HEK293T (cell line): Measurements from ENCODE around the gene LHX3.

ENCODE experiments used
- CTCF ChIA-PET: fragments of 350-600 bp; formaldehyde crosslinking; extraction: SDS; loops from one replicate; lab custom pipeline; 2021; ENCODE audit warnings: antibody characterized with exemption, inconsistent platforms; lab: Yijun Ruan, JAX
- POLR2A ChIA-PET: fragments of 350-600 bp; formaldehyde crosslinking; extraction: SDS; loops from one replicate; lab custom pipeline; 2020; ENCODE audit warnings: antibody characterized with exemption, inconsistent platforms; lab: Yijun Ruan, JAX
- DNase-seq: peaks from one replicate; pipeline ENCODE4 v3.0.0; 2012; ENCODE audit warnings: mixed read lengths; ENCODE audit errors: extremely low spot score
- ARNT ChIP-seq: fragments of 450-650 bp; IDR thresholded peaks from 2 replicates; pipeline ENCODE4 v1.6.1; 2017; ENCODE audit warnings: mild to moderate bottlenecking
- BHLHE40 ChIP-seq: fragments of 450-650 bp; IDR thresholded peaks from 2 replicates; pipeline ENCODE4 v1.6.1; 2016; ENCODE audit warnings: mild to moderate bottlenecking, moderate library complexity, borderline replicate concordance
- CTBP1 ChIP-seq: fragments of 450-650 bp; IDR thresholded peaks from 2 replicates; pipeline ENCODE4 v1.6.1; 2016; ENCODE audit warnings: borderline replicate concordance
- ELF4 ChIP-seq: fragments of 450-650 bp; IDR thresholded peaks from 2 replicates; pipeline ENCODE4 v1.6.1; 2017; ENCODE audit warnings: antibody characterized with exemption
- FOXA1 ChIP-seq: fragments of 450-650 bp; IDR thresholded peaks from 2 replicates; pipeline ENCODE4 v1.6.1; 2016; ENCODE audit warnings: mild to moderate bottlenecking
- FOXK2 ChIP-seq: fragments of 450-650 bp; IDR thresholded peaks from 2 replicates; pipeline ENCODE4 v1.6.1; 2016; ENCODE audit warnings: mild to moderate bottlenecking
- FOXM1 ChIP-seq: fragments of 450-650 bp; IDR thresholded peaks from 2 replicates; pipeline ENCODE4 v1.6.1; 2017; ENCODE audit warnings: mild to moderate bottlenecking, borderline replicate concordance
- HDGF ChIP-seq: fragments of 450-650 bp; IDR thresholded peaks from 2 replicates; pipeline ENCODE4 v1.6.1; 2017; ENCODE audit warnings: antibody characterized with exemption, borderline replicate concordance
- L3MBTL2 ChIP-seq: fragments of 450-650 bp; conservative IDR thresholded peaks from 2 replicates; pipeline ENCODE4 v1.6.1; 2016; ENCODE audit warnings: mild to moderate bottlenecking
- LEF1 ChIP-seq: fragments of 450-650 bp; IDR thresholded peaks from 2 replicates; pipeline ENCODE4 v1.6.1; 2017; ENCODE audit warnings: mild to moderate bottlenecking, borderline replicate concordance
- NFRKB ChIP-seq: fragments of 450-650 bp; IDR thresholded peaks from 2 replicates; pipeline ENCODE4 v1.6.1; 2016; ENCODE audit warnings: mild to moderate bottlenecking, moderate library complexity
- SP1 ChIP-seq: fragments of 450-650 bp; IDR thresholded peaks from 2 replicates; pipeline ENCODE4 v1.6.1; 2017
- SUZ12 ChIP-seq: fragments of 450-650 bp; IDR thresholded peaks from 2 replicates; pipeline ENCODE4 v1.6.1; 2016; ENCODE audit warnings: mild to moderate bottlenecking
- TARDBP ChIP-seq: fragments of 450-650 bp; IDR thresholded peaks from 2 replicates; pipeline ENCODE4 v1.6.1; 2016
- ZNF384 ChIP-seq: fragments of 450-650 bp; IDR thresholded peaks from 2 replicates; pipeline ENCODE4 v1.6.1; 2016
- TF ChIP-seq, protein P1 (sequence below): fragments of 450-650 bp; IDR thresholded peaks from 2 replicates; pipeline ENCODE4 v1.6.1; 2016

Gene LHX3

DNA sequence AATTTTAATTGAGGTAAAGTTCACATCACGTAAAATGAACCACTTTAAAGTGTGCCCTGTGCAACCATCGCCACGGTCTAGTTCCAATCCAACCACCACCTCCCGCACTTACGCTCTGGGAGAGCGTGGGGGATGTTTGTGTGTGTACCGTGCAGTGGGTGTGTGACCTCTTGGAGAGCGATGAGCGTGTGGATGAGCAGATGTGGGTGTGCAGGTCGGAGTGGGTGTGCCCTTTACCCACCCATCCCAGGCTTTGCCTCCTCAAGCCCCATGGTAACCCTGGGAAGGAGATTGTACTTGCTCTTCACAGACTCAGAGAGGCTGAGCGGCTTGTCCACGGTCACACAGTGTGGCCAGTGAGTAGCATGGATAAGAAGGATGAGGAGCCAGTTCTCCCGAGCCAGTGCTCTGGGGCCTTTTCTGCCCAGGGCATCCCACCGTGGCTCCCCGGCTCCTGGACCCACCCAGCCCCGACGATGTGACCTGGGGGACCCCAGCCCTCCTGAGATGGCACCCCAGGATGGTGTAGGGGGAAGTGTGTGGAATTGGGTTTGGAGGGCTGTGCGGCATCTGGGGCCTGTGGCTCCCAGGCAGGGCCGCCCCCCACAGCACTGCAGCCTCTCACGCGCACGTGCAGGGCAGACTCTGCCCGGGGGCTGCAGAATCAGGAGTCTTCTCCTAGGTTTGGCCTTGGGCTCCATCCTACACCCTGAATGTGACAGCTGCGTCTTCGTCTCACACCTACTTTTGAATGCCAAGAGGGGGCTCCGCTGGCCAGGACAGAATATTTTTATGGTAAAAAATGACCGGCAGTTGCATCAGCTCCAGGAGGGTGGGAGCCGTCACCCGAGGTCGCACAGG, 13.6 kb downstream of the LHX3 start:
- POLR2A ChIA-PET = no interaction called here
- CTCF ChIA-PET = no interaction called here
- TF ChIP-seq HDGF = no peak
- TF ChIP-seq, protein P1, sequence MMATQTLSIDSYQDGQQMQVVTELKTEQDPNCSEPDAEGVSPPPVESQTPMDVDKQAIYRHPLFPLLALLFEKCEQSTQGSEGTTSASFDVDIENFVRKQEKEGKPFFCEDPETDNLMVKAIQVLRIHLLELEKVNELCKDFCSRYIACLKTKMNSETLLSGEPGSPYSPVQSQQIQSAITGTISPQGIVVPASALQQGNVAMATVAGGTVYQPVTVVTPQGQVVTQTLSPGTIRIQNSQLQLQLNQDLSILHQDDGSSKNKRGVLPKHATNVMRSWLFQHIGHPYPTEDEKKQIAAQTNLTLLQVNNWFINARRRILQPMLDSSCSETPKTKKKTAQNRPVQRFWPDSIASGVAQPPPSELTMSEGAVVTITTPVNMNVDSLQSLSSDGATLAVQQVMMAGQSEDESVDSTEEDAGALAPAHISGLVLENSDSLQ = no peak
- TF ChIP-seq NFRKB = no peak
- no peak for TF ChIP-seq FOXM1
- no peak for TF ChIP-seq L3MBTL2
- no peak for TF ChIP-seq SP1
- DNase-seq = no peak

GRCh38 chr9:136190656-136191055, 14.3 kb downstream of the LHX3 start:
- ChIA-PET POLR2A (no interaction called here), CTCF (no interaction called here)
- TF ChIP-seq, protein P1 = no peak
- no peak for DNase-seq

- no peak for DNase-seq
- TF ChIP-seq ZNF384 (no peak), CTBP1 (no peak), FOXM1 (no peak), FOXA1 (no peak), L3MBTL2 (no peak), TARDBP (no peak), ARNT (no peak), NFRKB (no peak), SUZ12 (no peak), BHLHE40 (no peak), FOXK2 (no peak), HDGF (no peak), ELF4 (no peak), SP1 (no peak), LEF1 (no peak)
- TF ChIP-seq, protein P1 = no peak
- POLR2A ChIA-PET = no interaction called here
- CTCF ChIA-PET = no interaction called here
Measured at GRCh38 chr9:136190237-136190601, 14.7 kb downstream of the LHX3 start.

GRCh38 chr9:136189394-136190236, 15.3 kb downstream of the LHX3 start:
- ChIA-PET POLR2A (no interaction called here), CTCF (no interaction called here)
- TF ChIP-seq SUZ12 (no peak), ZNF384 (no peak), SP1 (no peak), ARNT (no peak), L3MBTL2 (no peak), LEF1 (no peak), TARDBP (no peak), FOXK2 (no peak), ELF4 (no peak), BHLHE40 (no peak), NFRKB (no peak), CTBP1 (no peak), HDGF (no peak), FOXA1 (no peak), FOXM1 (no peak)
- TF ChIP-seq, protein P1 = no peak
- no peak for DNase-seq

GRCh38 chr9:136187683-136188586, 17.0 kb downstream of the LHX3 start:
- ChIA-PET CTCF (interaction anchor here (0.7 kb wide), 1 partner anchor 300 kb away, joined by 3 read pairs; no protein-coding TSS in a partner anchor), POLR2A (interaction anchor here (1.0 kb wide), 1 partner anchor 81 kb away, joined by 3 read pairs; no protein-coding TSS in a partner anchor)
- TF ChIP-seq SUZ12 (no peak), SP1 (no peak), ELF4 (no peak), FOXM1 (no peak), TARDBP (no peak)
- TF ChIP-seq, protein P1 = no peak
- DNase-seq = no peak
